Neural cell (in vitro differentiated cells): ENCODE results near the gene KREMEN2.

Experiments used
- CTCF ChIP-seq: fragments of 450-650 bp; IDR thresholded peaks from 2 replicates; pipeline ENCODE4 v1.5.1; 2014; ENCODE audit warnings: antibody characterized with exemption, mild to moderate bottlenecking, moderate library complexity; ENCODE audit not compliant: poor library complexity, severe bottlenecking
- POLR2AphosphoS5 ChIP-seq: IDR thresholded peaks from 2 replicates; pipeline ENCODE4 v1.6.1; 2012
- REST ChIP-seq: IDR thresholded peaks from 2 replicates; pipeline ENCODE4 v1.6.1; 2012; ENCODE audit warnings: borderline replicate concordance
- SMC3 ChIP-seq: fragments of 450-650 bp; conservative IDR thresholded peaks from 2 replicates; pipeline ENCODE4 v1.6.1; 2014; ENCODE audit warnings: antibody characterized with exemption, mild to moderate bottlenecking, moderate library complexity; ENCODE audit not compliant: poor library complexity
- TAF1 ChIP-seq: IDR thresholded peaks from 2 replicates; pipeline ENCODE4 v1.6.1; 2012; ENCODE audit warnings: low read depth

DNA sequence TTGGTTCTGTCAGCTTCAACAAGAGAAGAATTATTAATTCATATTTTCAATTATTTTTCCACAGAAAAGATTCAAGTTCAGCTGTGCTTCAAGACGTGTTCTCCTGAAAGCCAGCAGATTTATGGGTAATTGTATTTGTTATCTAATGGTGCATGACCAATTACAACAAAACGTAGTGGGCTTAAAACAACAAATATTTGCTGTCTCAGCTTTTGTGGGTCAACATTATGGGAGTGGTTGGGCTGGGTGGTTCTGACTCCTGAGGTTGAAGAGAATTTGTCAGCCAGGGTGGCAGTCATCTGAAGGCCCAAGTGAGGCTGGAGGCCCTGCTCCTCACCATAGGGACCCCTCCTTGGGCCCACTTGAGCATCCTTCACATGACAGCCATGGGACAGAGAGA lies 24.1 kb upstream of the KREMEN2 start:
- TF ChIP-seq REST (no peak), POLR2AphosphoS5 (no peak), CTCF (no peak), TAF1 (no peak), SMC3 (no peak)
